GM12801 (cell line): ENCODE data around the gene GCNT4.

Source experiments
- TF ChIP-seq, protein P1 (sequence below): IDR thresholded peaks from one replicate; pipeline ENCODE4 v1.5.1; 2011; ENCODE audit warnings: control low read depth; ENCODE audit not compliant: insufficient read length; ENCODE audit errors: extremely low read depth

The GCNT4 gene

DNA sequence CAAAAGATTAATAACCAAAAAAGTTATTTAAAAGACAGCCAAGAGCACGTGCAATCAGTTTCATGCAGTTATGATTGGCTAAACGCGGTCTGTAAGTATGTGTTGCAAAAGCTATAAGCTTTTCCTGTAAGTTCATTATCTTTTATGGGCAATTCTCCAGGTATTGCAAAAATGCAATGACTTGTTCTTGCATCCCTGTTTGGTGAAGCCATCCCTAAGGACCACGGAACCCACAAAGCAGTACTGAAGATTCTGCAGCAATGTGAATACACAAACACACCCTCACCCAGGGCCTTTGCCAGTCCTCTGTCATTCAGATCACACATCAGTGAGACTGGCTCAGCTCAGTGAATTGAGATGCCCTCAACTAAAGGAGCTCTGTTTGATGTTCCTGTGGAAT lies 11.4 kb downstream of the GCNT4 start:
- TF ChIP-seq, protein P1, sequence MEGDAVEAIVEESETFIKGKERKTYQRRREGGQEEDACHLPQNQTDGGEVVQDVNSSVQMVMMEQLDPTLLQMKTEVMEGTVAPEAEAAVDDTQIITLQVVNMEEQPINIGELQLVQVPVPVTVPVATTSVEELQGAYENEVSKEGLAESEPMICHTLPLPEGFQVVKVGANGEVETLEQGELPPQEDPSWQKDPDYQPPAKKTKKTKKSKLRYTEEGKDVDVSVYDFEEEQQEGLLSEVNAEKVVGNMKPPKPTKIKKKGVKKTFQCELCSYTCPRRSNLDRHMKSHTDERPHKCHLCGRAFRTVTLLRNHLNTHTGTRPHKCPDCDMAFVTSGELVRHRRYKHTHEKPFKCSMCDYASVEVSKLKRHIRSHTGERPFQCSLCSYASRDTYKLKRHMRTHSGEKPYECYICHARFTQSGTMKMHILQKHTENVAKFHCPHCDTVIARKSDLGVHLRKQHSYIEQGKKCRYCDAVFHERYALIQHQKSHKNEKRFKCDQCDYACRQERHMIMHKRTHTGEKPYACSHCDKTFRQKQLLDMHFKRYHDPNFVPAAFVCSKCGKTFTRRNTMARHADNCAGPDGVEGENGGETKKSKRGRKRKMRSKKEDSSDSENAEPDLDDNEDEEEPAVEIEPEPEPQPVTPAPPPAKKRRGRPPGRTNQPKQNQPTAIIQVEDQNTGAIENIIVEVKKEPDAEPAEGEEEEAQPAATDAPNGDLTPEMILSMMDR: no peak

DNA sequence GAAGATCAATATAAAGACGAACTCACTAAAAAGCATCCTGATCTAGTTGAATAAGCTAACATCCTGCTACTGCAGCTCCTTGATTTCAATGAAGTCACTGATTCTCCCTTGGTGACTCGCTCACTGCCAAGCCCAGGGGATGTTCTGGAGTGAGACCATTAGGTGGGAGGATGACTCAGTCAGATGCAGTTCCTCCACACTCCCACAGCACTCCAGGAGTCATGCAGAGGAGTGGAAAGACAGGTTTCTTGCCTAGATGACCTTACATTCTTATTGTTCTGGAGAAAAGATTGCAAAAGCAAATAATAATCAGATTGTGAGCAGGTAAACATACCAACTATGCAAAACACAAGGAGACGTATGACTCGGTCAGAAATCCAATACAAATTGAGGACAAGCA lies 15.3 kb downstream of the GCNT4 start:
- TF ChIP-seq, protein P1: no peak

DNA sequence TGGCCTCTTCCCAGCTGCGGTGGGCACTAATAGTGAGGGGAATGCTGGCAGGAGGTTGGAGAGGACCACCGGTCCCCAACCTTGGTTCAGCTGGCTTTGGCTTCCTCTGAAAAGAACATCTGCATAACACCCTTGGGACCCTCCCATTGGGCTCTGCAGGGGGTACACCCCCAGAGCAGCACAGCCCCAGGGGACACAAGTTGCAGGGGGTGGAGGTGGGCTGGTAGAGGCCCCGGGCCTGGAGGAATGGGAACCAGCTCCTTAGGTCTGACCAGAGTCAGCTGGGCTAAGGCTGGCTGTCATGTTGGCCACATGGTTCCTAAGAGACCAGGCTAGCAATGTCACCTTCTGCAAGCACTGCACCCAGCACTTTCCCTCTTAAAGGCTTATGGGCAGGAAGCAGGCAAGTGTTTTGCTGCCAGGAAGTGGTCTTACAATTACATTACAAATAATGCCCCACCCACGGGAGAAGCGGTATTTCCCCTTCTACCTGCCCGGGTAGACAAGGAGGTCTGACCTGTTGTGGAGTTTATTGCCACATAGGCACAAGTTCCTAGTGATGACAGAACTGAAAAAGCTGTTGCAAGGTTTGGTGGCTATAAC lies 18.1 kb downstream of the GCNT4 start:
- TF ChIP-seq, protein P1: no peak

DNA sequence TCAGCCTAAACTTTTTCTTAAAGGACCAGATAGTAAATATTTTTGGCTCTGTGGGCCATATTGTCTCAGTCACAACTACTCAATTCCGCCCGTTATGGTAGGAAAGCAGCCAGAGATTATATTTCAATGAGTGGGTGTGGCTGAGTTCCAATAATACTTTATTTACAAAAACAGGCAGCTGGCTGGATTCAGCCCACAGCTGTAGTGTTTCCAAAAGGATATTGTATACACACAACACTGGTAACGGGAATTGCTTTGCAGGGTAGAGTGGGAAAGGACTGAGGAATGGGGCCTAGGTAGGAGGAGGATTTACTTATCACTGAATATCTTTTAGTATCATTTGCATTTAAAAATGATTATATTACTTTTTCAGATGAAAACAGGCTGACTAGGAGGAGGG lies 21.0 kb downstream of the GCNT4 start:
- TF ChIP-seq, protein P1: no peak

DNA sequence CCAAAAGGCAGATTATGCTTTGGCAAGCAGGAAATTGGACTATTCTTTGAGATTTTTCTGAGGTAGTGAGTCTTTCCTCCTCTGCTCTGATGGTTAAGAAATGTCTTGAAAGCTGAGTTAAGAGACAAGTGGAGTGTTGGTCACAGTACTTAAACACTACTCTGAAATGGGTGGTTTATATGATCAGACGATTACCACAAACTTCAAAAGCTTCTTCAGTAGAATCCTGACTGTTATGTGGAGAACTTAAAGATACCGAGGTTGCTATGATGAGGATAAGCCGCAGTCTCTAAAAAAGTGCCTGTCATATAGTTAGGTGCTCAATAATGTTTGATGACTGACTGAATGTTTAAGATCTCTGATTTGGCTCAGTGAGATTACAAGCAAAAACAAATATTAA lies 24.3 kb downstream of the GCNT4 start:
- TF ChIP-seq, protein P1: no peak

DNA sequence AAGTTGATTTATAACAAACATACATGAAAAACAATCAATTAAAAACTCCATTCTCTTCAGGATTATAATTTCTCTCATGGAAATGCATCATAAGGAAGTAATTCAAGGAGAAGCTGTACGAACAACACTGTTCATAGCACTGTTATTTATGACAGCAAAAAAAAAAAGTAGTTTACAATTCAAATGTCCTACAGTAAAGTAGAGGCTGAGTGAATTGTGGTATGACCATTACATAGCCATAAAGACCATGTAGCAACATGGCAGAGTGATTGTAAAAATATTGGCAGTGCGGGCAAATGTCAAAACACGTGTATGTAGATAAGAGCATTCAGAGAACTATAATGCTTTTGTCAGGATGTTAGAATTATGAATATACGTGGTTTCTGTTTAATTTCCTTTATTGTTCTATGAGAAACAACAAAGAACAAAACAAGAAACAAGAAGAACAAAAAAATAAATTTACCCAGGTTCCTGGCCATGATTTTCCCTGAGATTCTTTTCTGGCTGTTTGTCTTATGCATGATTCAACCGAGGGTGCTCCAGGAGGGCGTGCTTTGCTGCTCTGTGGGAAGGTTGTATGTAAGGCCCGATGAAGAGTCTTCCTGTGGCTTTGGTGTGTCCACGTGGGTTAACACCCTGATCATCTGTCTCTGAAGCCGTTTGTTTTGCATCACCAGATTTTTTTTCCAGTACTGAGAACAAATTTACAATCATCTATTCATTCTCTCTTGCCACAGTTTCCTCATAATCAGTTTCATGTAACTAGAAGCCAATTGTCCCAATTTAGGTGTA lies 28.8 kb downstream of the GCNT4 start:
- TF ChIP-seq, protein P1: no peak

DNA sequence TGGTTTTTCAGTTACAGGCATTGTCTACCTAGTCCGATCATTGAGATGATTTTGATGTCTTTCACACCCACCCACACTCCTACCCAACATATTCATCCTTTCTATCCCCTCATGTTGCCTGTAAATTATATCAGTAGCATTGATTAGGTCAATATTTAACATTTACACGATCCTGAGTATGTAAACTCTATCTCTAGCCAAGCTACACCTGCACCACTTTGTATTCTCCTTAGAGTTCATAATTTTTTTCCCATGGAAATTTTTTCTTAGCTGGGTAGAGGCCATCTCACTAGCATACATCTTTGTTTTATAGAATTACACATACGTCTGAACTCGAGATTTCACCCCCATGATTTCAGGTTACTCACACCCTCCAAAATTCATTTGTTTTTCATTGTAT lies 30.6 kb downstream of the GCNT4 start:
- TF ChIP-seq, protein P1: no peak
